ENCODE measurements around the gene HCFC1.

The HCFC1 gene

GRCh38 chrX:153957224-153957623, 14.4 kb downstream of the HCFC1 start:
- no peak for DNase-seq (ENCODE audit: low read depth, low spot score)

- DNase-seq (ENCODE audit: low read depth, low spot score) = no peak
Observed at GRCh38 chrX:153956044-153956907, 15.3 kb downstream of the HCFC1 start.

GRCh38 chrX:153955228-153955732, 16.3 kb downstream of the HCFC1 start:
- DNase-seq (ENCODE audit: low read depth, low spot score) = no peak

- no peak for DNase-seq (ENCODE audit: low read depth, low spot score)
Observed at GRCh38 chrX:153954558-153955227, 16.9 kb downstream of the HCFC1 start.

GRCh38 chrX:153953892-153954557, 17.6 kb downstream of the HCFC1 start:
- DNase-seq (ENCODE audit: low read depth, low spot score) = no peak

GRCh38 chrX:153953342-153953830, 18.2 kb downstream of the HCFC1 start:
- DNase-seq (ENCODE audit: low read depth, low spot score) = peak; percentile 49

- no peak for DNase-seq (ENCODE audit: low read depth, low spot score)
Observed at GRCh38 chrX:153952373-153953026, 19.1 kb downstream of the HCFC1 start.

GRCh38 chrX:153951683-153952372, 19.8 kb downstream of the HCFC1 start:
- DNase-seq (ENCODE audit: low read depth, low spot score) = no peak

- DNase-seq (ENCODE audit: low read depth, low spot score) = no peak
Observed at GRCh38 chrX:153950127-153950526, 21.5 kb downstream of the HCFC1 start.

GRCh38 chrX:153948847-153949805, 22.5 kb downstream of the HCFC1 start:
- DNase-seq (ENCODE audit: low read depth, low spot score) = no peak

GRCh38 chrX:153948002-153948466, 23.6 kb downstream of the HCFC1 start:
- no peak for DNase-seq (ENCODE audit: low read depth, low spot score)

GRCh38 chrX:153947009-153947769, 24.4 kb downstream of the HCFC1 start:
- DNase-seq (ENCODE audit: low read depth, low spot score) = peak; percentile 42

GRCh38 chrX:153945956-153946943, 25.4 kb downstream of the HCFC1 start:
- DNase-seq (ENCODE audit: low read depth, low spot score) = no peak

- DNase-seq (ENCODE audit: low read depth, low spot score) = no peak
Observed at GRCh38 chrX:153944800-153945150, 26.8 kb downstream of the HCFC1 start.

- no peak for DNase-seq (ENCODE audit: low read depth, low spot score)
Observed at GRCh38 chrX:153944140-153944799, 27.3 kb downstream of the HCFC1 start, which contains the start of gene RENBP. Gene RENBP, minus strand, starts transcription at chrX:153944643. Its CDS starts 33 bp downstream, at chrX:153944610.

- DNase-seq (ENCODE audit: low read depth, low spot score) = no peak
Observed at GRCh38 chrX:153941336-153942252, 30.0 kb downstream of the HCFC1 start.
